Skeletal muscle tissue (tissue), 4 donors: ENCODE results near the gene RRP1. TPM values are rescaled to one million over a fixed set of nuclear protein-coding genes. Genes with fewer than 3 reads are reported as not detected.

ENCODE experiments used
- H3K27ac ChIP-seq: one replicate; pipeline ENCODE4 v1.7.0; 2013; ENCODE audit warnings: mild to moderate bottlenecking, low read depth, low read length, inconsistent platforms
- H3K27me3 ChIP-seq, 3 donors: one replicate each; pipeline ENCODE4 v1.7.0; 2013; ENCODE audit warnings: low read length in 3 of 3; ENCODE audit not compliant: control insufficient read depth in 3 of 3, insufficient read depth in 3 of 3
- H3K36me3 ChIP-seq, 3 donors: one replicate each; pipeline ENCODE4 v1.7.0; 2013; ENCODE audit warnings: low read length in 3 of 3; ENCODE audit not compliant: control insufficient read depth in 3 of 3, insufficient read depth in 3 of 3
- H3K4me1 ChIP-seq, 3 donors: one replicate each; pipeline ENCODE4 v1.7.0; 2013; ENCODE audit warnings: low read length in 3 of 3, mild to moderate bottlenecking in 3 of 3; ENCODE audit not compliant: control insufficient read depth in 3 of 3, insufficient read depth in 3 of 3
- H3K4me3 ChIP-seq, 3 donors: one replicate each; pipeline ENCODE4 v1.7.0; 2013; ENCODE audit warnings: low read length in 3 of 3
- H3K9ac ChIP-seq, 3 donors: one replicate each; pipeline ENCODE4 v1.7.0; 2013; ENCODE audit warnings: low read length in 3 of 3, mild to moderate bottlenecking in 3 of 3, moderate library complexity in 2 of 3, low read depth in 1 of 3
- H3K9me3 ChIP-seq, 3 donors: one replicate each; pipeline ENCODE4 v1.7.0; 2013; ENCODE audit warnings: low read length in 3 of 3; ENCODE audit not compliant: control insufficient read depth in 3 of 3
- total RNA-seq: library from RNA; depleted of rRNA; stranded (reverse); fragments of >200 nt; gene quantifications from one replicate; pipeline ENCODE4 v1.2.3, GENCODE V29; 2014
- donor health status: Osteomylitis.

RRP1 gene
- total RNA-seq, 1 donor from 2014 or later, result 10.4 TPM

DNA sequence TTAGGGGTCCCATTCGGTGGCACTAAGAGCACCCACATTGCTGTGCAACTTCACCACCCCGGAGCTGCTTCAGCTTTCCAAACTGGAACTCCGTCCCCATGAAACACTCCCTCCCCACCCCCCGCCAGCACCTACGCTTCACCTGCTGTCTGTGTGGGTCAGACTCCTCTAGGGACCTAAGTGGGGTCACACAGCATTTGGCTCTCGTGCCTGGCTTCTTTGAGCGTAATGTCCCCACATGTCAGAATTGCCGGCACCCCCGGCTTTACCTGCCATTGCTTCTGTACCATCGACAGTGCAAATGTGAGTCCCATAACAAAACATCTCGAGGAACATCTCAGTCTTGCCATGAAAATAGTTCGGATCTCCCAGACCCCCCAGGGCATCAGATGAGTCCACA, 39.8 kb downstream of the RRP1 start:
- peaks cover 21 to 31% (median 25%) of the 10 kb centered on the region in 3 donors for H3K4me1 ChIP-seq
- no peak overlapping the region for H3K27ac ChIP-seq
- no peaks in the 10 kb centered on the region for H3K36me3 ChIP-seq
- no peaks in the 10 kb centered on the region for H3K9me3 ChIP-seq
- H3K27me3 ChIP-seq, result peaks cover 27 to 31% (median 29%) of the 10 kb centered on the region in 3 donors
- H3K4me3 ChIP-seq, result no peak overlapping the region
- H3K9ac ChIP-seq, result no peak overlapping the region

DNA sequence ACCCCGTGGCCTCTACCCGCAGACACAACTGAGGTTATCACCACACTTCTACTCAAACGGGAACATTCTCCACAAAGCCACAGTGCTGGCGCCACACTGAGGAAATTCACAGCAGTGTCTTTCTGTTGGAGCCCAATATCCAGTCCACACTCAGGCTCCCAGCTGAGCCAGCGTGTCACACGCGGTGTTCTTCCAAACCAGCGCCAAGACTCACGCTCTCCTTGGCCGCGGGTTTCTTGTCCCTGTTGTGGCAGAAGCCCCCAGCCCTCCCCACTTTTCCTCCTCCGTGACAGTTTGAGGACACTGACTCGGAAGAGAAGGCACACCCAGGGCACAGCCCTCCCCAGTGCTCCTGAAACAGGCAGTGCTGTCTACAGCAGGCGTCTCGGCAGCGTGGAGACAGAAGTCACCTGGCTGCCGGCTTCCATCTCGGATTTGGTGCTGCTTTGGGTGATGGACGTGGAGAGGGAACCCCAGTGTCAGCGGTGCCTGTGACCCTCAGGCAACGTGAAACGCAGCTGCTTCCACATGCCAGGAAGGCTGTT, 40.3 kb downstream of the RRP1 start:
- Histone ChIP-seq H3K4me3 (no peak overlapping the region), H3K9me3 (no peaks in the 10 kb centered on the region), H3K9ac (no peak overlapping the region), H3K27ac (no peak overlapping the region), H3K36me3 (no peaks in the 10 kb centered on the region), H3K27me3 (peaks cover 27 to 31% (median 29%) of the 10 kb centered on the region in 3 donors), H3K4me1 (peaks cover 19 to 27% (median 23%) of the 10 kb centered on the region in 3 donors)

DNA sequence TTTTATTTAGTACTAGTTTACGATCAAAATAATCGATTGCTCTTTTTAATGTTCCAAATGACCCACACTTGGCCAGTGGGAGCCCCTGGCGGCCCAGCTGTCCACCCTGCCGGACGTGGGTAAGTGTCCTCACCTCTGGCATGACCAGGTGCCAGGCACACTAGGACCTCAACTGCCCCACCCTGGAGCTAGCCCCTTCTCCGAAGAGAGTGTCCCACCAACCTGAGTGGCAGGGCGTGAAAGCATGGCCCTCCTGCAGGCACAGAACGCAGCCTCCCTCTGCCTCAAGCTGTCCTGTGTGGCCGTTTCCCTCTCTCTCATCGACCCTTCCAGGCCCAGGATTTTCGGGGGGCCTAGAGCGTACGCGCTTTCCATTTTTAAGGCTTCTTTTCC, 42.8 kb downstream of the RRP1 start:
- Histone ChIP-seq H3K27ac (no peak overlapping the region), H3K9me3 (no peaks in the 10 kb centered on the region), H3K9ac (no peak overlapping the region), H3K4me1 (peaks cover 2 to 3% (median 2%) of the 10 kb centered on the region in 3 donors), H3K4me3 (no peak overlapping the region), H3K27me3 (peaks cover 27 to 31% (median 29%) of the 10 kb centered on the region in 3 donors), H3K36me3 (no peaks in the 10 kb centered on the region)

DNA sequence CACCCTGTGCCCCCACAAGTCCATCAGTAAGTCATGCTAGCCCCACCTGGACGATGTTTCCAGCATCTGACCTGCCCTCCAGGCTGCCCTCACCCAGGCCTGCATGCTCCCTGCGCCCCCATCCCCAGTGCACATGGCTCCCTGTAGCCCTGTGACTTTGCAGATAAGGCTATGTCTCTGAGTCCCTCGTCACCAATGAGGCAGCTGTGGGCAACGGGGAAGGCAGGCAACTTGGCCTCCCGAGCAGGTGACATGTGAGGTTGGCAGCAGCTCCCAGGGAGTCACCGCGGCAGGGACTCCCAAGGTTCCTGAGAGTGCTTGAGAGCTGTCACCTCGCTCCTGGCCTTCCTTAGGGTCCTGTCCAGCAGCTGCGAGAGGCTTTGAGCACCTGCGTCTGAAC, 43.3 kb downstream of the RRP1 start:
- Histone ChIP-seq H3K9ac (no peak overlapping the region), H3K9me3 (no peaks in the 10 kb centered on the region), H3K27ac (no peak overlapping the region), H3K27me3 (peaks cover 27 to 31% (median 29%) of the 10 kb centered on the region in 3 donors), H3K4me1 (no peaks in the 10 kb centered on the region), H3K36me3 (no peaks in the 10 kb centered on the region), H3K4me3 (no peak overlapping the region)

DNA sequence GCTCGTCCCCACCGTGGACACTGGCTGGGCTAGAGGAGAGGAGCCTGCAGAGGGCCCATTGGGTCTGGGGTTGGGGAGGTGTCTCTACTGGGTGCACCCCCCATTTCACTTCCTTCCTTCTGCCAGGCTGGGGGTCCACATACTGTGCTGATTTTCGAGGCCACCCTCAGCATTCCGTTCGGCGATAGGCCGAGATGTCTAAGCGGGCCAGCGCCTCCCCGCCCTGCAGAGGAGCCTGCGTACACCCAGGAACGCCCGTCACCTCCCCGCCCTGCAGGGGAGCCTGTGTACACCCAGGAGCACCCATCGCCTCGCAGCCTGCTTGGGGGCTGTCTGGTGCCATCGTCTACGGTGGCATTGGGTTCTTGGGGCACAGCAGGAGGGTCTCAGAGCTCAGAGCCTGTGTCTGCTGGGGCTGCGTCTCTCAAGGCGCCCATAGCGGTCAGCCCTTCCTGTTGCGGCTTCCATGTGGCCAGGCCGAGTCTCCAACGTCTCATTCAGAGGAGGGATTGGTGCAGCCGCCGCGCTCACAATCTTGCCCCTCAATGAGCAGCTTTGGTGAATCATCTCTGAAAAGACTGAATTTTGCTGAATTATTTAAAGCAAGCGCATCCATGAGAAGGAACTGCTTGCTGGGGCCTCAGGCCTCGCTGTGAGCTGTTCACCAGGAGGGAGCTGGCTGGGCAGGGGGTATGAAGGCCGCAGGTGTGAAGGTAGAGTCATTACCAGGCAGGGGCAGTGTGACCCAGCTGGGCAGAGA, 44.9 kb downstream of the RRP1 start:
- H3K9ac ChIP-seq, result no peak overlapping the region
- no peak overlapping the region for H3K27ac ChIP-seq
- no peaks in the 10 kb centered on the region for H3K9me3 ChIP-seq
- H3K36me3 ChIP-seq, result no peaks in the 10 kb centered on the region
- no peak overlapping the region for H3K4me3 ChIP-seq
- no peaks in the 10 kb centered on the region for H3K4me1 ChIP-seq
- H3K27me3 ChIP-seq, result peaks cover 23 to 27% (median 27%) of the 10 kb centered on the region in 3 donors

DNA sequence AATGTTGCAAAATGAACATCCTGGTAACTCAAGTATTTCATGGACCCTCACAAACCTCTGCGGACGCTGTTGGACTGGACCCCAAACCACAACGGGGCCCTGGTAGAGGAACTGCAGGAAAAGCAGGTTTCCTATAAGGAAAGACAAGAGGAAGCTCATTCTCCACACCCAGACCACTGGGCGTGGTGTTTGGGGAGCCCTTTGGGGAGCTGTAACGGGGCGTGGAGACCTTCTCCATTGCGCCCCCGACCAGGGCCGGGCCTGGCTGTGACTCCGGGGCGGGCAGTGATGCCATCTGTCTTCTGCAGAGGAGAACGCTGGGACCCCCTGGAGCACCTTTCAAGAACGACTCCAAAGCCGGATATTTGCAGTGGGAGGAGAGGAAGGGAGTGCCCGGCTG, 45.7 kb downstream of the RRP1 start:
- Histone ChIP-seq H3K36me3 (no peaks in the 10 kb centered on the region), H3K27me3 (peaks cover 16 to 22% (median 21%) of the 10 kb centered on the region in 3 donors), H3K9me3 (no peaks in the 10 kb centered on the region), H3K4me1 (no peaks in the 10 kb centered on the region), H3K9ac (no peak overlapping the region), H3K27ac (no peak overlapping the region), H3K4me3 (no peak overlapping the region)

DNA sequence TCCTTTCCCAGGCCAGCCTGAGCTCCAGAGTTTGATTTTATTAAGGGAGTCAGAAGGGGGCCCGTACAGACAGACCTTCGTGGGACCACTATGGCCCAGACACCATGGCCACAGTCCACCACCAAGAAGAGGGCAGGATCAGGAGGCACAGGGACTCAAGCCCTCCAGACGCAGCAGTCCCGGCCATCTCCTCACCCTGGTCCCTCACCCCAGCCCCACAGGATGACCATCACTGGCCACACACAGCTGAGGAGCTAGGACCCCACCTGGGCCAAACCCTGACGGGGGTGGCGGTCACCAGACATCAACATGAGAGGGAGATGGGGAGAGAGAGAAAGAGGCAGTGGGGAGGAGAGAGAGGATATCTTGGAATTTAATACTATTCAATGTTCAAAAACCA, 46.5 kb downstream of the RRP1 start:
- H3K36me3 ChIP-seq, result no peaks in the 10 kb centered on the region
- H3K9ac ChIP-seq, result no peak overlapping the region
- H3K27ac ChIP-seq, result no peak overlapping the region
- peaks cover 11 to 16% (median 15%) of the 10 kb centered on the region in 3 donors for H3K27me3 ChIP-seq
- no peaks in the 10 kb centered on the region for H3K4me1 ChIP-seq
- no peaks in the 10 kb centered on the region for H3K9me3 ChIP-seq
- H3K4me3 ChIP-seq, result no peak overlapping the region

DNA sequence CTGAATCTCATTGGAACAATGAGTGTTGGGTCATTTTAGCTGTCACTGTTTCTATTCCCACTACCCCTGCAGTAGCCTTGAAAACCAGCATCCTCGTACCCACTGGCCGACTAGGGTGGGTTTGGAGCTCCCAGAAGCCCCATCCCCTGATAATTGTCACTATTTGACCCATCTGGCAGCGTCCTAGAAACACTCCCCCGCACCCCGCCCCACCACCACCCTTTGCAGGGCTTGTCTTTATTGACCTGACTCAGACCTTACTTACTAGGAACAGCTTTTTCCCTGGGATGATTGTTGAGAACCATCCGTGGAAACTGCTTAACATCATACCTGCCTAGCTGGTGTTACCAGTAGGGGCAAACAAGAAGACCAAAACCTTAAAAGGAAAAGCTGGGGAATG, 47.2 kb downstream of the RRP1 start:
- Histone ChIP-seq H3K27ac (no peak overlapping the region), H3K27me3 (peaks cover 10 to 11% (median 11%) of the 10 kb centered on the region in 3 donors), H3K9ac (no peak overlapping the region), H3K36me3 (no peaks in the 10 kb centered on the region), H3K4me1 (no peaks in the 10 kb centered on the region), H3K9me3 (no peaks in the 10 kb centered on the region), H3K4me3 (no peak overlapping the region)

DNA sequence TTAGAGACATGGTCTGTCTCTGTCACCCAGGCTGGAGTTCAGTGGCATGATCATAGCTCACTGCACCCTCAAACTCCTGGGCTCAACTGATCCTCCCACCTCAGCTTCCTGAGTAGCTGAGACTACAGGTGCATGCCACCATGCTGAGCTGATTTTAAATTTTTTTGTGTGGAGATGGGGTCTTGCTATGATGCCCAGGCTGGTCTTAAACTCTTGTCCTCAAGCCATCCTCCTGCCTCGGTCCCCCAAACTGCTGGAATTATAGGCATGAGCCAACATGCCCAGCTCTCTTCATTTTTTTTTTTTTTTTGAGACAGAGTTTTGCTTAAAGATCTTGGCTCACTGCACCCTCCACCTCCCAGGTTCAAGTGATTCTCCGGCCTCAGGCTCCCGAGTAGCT, 50.9 kb downstream of the RRP1 start:
- Histone ChIP-seq H3K9me3 (no peaks in the 10 kb centered on the region), H3K36me3 (no peaks in the 10 kb centered on the region), H3K4me3 (no peak overlapping the region), H3K9ac (no peak overlapping the region), H3K4me1 (no peaks in the 10 kb centered on the region), H3K27ac (no peak overlapping the region), H3K27me3 (no peaks in the 10 kb centered on the region)

DNA sequence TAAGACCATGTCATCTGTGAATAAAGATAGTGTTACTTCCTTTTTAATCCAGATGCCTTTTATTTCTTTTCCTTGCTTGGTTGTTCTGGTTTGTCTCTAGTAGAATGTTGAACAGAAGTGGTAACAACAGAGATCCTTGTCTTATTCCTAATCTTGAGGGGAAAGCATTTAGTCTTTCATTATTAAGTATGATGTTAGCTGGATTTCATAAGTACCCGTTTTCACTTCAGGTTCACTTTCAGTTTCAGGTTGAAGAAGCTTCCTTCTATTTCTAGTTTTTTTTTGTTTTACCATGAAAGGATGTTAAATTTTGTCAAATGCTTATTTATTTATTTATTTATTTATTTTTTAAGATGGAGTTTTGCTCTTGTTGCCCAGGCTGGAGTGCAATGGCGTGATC, 53.4 kb downstream of the RRP1 start:
- no peaks in the 10 kb centered on the region for H3K4me1 ChIP-seq
- H3K36me3 ChIP-seq, result no peaks in the 10 kb centered on the region
- no peak overlapping the region for H3K9ac ChIP-seq
- H3K27ac ChIP-seq, result no peak overlapping the region
- H3K4me3 ChIP-seq, result no peak overlapping the region
- no peaks in the 10 kb centered on the region for H3K9me3 ChIP-seq
- H3K27me3 ChIP-seq, result no peaks in the 10 kb centered on the region
